IMR-90 (cell line): Measurements from ENCODE around the gene NARS2. TPM values are rescaled to one million over a fixed set of nuclear protein-coding genes. Genes with fewer than 3 reads are reported as not detected.

Source experiments
- ATAC-seq: fragments of 200-7000 bp; cut with Tn5 transposase; 2 replicates; pipeline ENCODE4 v1.9.1; 2020; ENCODE audit warnings: low read depth, mild to moderate bottlenecking, moderate library complexity
- BruUV-seq: library from RNA; stranded (reverse); fragments of 400-500 nt; replicated peaks from 2 replicates; lab custom pipeline; 2021; lab: Mats Ljungman, UMichigan
- CTCF ChIA-PET: fragments of 300-600 bp; formaldehyde crosslinking; extraction: SDS; loops from one replicate; lab custom pipeline; 2021; ENCODE audit warnings: antibody characterized with exemption; lab: Yijun Ruan, JAX
- POLR2A ChIA-PET: fragments of 300-600 bp; sonication (Branson Sonifier 250); formaldehyde crosslinking; loops from one replicate; lab custom pipeline; 2022; ENCODE audit warnings: antibody characterized with exemption; ENCODE audit not compliant: unreplicated experiment; lab: Charles Lee
- DNase-seq: peaks from one replicate; pipeline ENCODE4 v3.0.0; 2013
- H2AFZ ChIP-seq: replicated peaks from 2 replicates; pipeline ENCODE3; 2013; ENCODE audit warnings: low read length, mild to moderate bottlenecking; ENCODE audit not compliant: poor library complexity
- H2AK5ac ChIP-seq: 2 replicates; pipeline ENCODE4 v1.6.1; 2013; ENCODE audit warnings: low read depth, low read length, inconsistent platforms
- H2AK9ac ChIP-seq: replicated peaks from 2 replicates; pipeline ENCODE3; 2013; ENCODE audit warnings: mild to moderate bottlenecking, low read depth, low read length, moderate library complexity; ENCODE audit not compliant: poor library complexity
- H2BK120ac ChIP-seq: 2 replicates; pipeline ENCODE4 v1.6.1; 2013; ENCODE audit warnings: low read depth, low read length, inconsistent platforms
- H2BK15ac ChIP-seq: 3 replicates; pipeline ENCODE4 v1.6.1; 2013; ENCODE audit warnings: low read depth, low read length, inconsistent platforms
- H2BK20ac ChIP-seq: 2 replicates; pipeline ENCODE4 v1.6.1; 2013; ENCODE audit warnings: low read depth, mild to moderate bottlenecking, inconsistent platforms, low read length, moderate library complexity
- H2BK5ac ChIP-seq: 2 replicates; pipeline ENCODE4 v1.6.1; 2013; ENCODE audit warnings: mild to moderate bottlenecking, low read depth, low read length, inconsistent platforms; ENCODE audit not compliant: poor library complexity, severe bottlenecking
- H3K14ac ChIP-seq: replicated peaks from 2 replicates; pipeline ENCODE4 v1.6.1; 2013; ENCODE audit warnings: low read depth, low read length, inconsistent platforms
- H3K18ac ChIP-seq: 2 replicates; pipeline ENCODE4 v1.6.1; 2013; ENCODE audit warnings: low read depth, low read length, control low read depth
- H3K23ac ChIP-seq: 2 replicates; pipeline ENCODE4 v1.6.1; 2013; ENCODE audit warnings: low read depth, low read length, inconsistent platforms
- H3K27ac ChIP-seq: 2 replicates; pipeline ENCODE4 v1.5.1; 2013; ENCODE audit warnings: mild to moderate bottlenecking, control low read depth, low read length; ENCODE audit not compliant: insufficient read depth
- H3K27me3 ChIP-seq: 2 replicates; pipeline ENCODE4 v1.6.1; 2013; ENCODE audit warnings: low read length; ENCODE audit not compliant: control insufficient read depth, insufficient read depth
- H3K36me3 ChIP-seq: 2 replicates; pipeline ENCODE4 v1.6.1; 2013; ENCODE audit warnings: low read length, mixed read lengths; ENCODE audit not compliant: control insufficient read depth, insufficient read depth
- H3K4ac ChIP-seq: 2 replicates; pipeline ENCODE4 v1.6.1; 2013; ENCODE audit warnings: low read depth, low read length, inconsistent platforms
- H3K4me1 ChIP-seq: 2 replicates; pipeline ENCODE4 v1.6.1; 2013; ENCODE audit warnings: low read length, mixed read lengths; ENCODE audit not compliant: control insufficient read depth, insufficient read depth
- H3K4me2 ChIP-seq: 2 replicates; pipeline ENCODE4 v1.6.1; 2013; ENCODE audit warnings: low read depth, mild to moderate bottlenecking, control low read depth, low read length, moderate library complexity
- H3K4me3 ChIP-seq: 2 replicates; pipeline ENCODE4 v1.5.1; 2013; ENCODE audit warnings: low read depth, mild to moderate bottlenecking, control low read depth, low read length, moderate library complexity; ENCODE audit not compliant: insufficient read depth
- H3K56ac ChIP-seq: 2 replicates; pipeline ENCODE4 v1.6.1; 2013; ENCODE audit warnings: low read length, inconsistent platforms; ENCODE audit not compliant: insufficient read depth; ENCODE audit errors: extremely low read depth
- H3K79me1 ChIP-seq, 2 experiments: 2 replicates each; pipeline ENCODE4 v1.6.1; 2013; ENCODE audit warnings: low read length in 2 of 2, inconsistent platforms in 1 of 2, low read depth in 1 of 2
- H3K9ac ChIP-seq: 2 replicates; pipeline ENCODE4 v1.6.1; 2013; ENCODE audit warnings: low read depth, low read length, control low read depth
- H3K9me1 ChIP-seq: 2 replicates; pipeline ENCODE4 v1.6.1; 2013; ENCODE audit warnings: low read length, inconsistent platforms; ENCODE audit not compliant: insufficient read depth
- H3K9me3 ChIP-seq: 2 replicates; pipeline ENCODE4 v1.6.1; 2013; ENCODE audit warnings: low read length; ENCODE audit not compliant: control insufficient read depth, insufficient read depth
- H4K20me1 ChIP-seq: 2 replicates; pipeline ENCODE4 v1.6.1; 2013; ENCODE audit warnings: low read length, inconsistent platforms; ENCODE audit not compliant: insufficient read depth
- H4K5ac ChIP-seq: 2 replicates; pipeline ENCODE4 v1.6.1; 2013; ENCODE audit warnings: mild to moderate bottlenecking, low read depth, low read length, control low read depth
- H4K8ac ChIP-seq, 2 experiments: 2 replicates each; pipeline ENCODE4 v1.6.1; 2013; ENCODE audit warnings: low read depth in 2 of 2, low read length in 2 of 2, control low read depth in 1 of 2, inconsistent platforms in 1 of 2
- H4K91ac ChIP-seq: 2 replicates; pipeline ENCODE4 v1.6.1; 2013; ENCODE audit warnings: low read depth, low read length, inconsistent platforms; ENCODE audit not compliant: insufficient read depth
- BHLHE40 ChIP-seq: fragments of 150-350 bp; IDR thresholded peaks from 2 replicates; pipeline ENCODE4 v1.6.1; 2016; ENCODE audit warnings: mild to moderate bottlenecking, low read depth, low read length
- CEBPB ChIP-seq: IDR thresholded peaks from 2 replicates; pipeline ENCODE4 v1.6.1; 2012; ENCODE audit warnings: low read depth, low read length, improper control_type of control experiment
- CHD1 ChIP-seq: IDR thresholded peaks from 2 replicates; pipeline ENCODE4 v1.6.1; 2012; ENCODE audit warnings: low read depth, low read length, improper control_type of control experiment
- FOS ChIP-seq: fragments of 150-350 bp; IDR thresholded peaks from 2 replicates; pipeline ENCODE4 v1.6.1; 2016; ENCODE audit warnings: low read depth, low read length
- MAFK ChIP-seq: IDR thresholded peaks from 2 replicates; pipeline ENCODE4 v1.6.1; 2012; ENCODE audit warnings: low read depth, low read length, improper control_type of control experiment
- MAZ ChIP-seq: IDR thresholded peaks from 2 replicates; pipeline ENCODE4 v1.6.1; 2012; ENCODE audit warnings: low read depth, mild to moderate bottlenecking, low read length, improper control_type of control experiment, moderate library complexity, borderline replicate concordance
- MXI1 ChIP-seq: IDR thresholded peaks from 2 replicates; pipeline ENCODE4 v1.6.1; 2012; ENCODE audit warnings: low read depth, mild to moderate bottlenecking, low read length, moderate library complexity, borderline replicate concordance
- NFE2L2 ChIP-seq: fragments of 150-350 bp; IDR thresholded peaks from 2 replicates; pipeline ENCODE4 v1.6.1; 2016; ENCODE audit warnings: low read depth, mild to moderate bottlenecking, low read length
- POLR2A ChIP-seq: IDR thresholded peaks from 2 replicates; pipeline ENCODE4 v1.6.1; 2012; ENCODE audit warnings: mild to moderate bottlenecking, low read depth, low read length
- RAD21 ChIP-seq: IDR thresholded peaks from 2 replicates; pipeline ENCODE4 v1.6.1; 2012; ENCODE audit warnings: low read length, improper control_type of control experiment
- RCOR1 ChIP-seq: IDR thresholded peaks from 2 replicates; pipeline ENCODE4 v1.6.1; 2012; ENCODE audit warnings: mild to moderate bottlenecking, low read length, improper control_type of control experiment; ENCODE audit not compliant: insufficient replicate concordance
- RFX5 ChIP-seq: IDR thresholded peaks from 2 replicates; pipeline ENCODE4 v1.8.0; 2012; ENCODE audit warnings: low read depth, mild to moderate bottlenecking, low read length, moderate library complexity
- SMC3 ChIP-seq: fragments of 150-350 bp; IDR thresholded peaks from 2 replicates; pipeline ENCODE4 v1.6.1; 2016; ENCODE audit warnings: low read depth, mild to moderate bottlenecking, antibody characterized with exemption, low read length, moderate library complexity
- dilution Hi-C: fragments of 300-500 bp; cut with HindIII; formaldehyde crosslinking; loops from one replicate; pipeline ENCODE4 v1.14.3; 2018; ENCODE audit warnings: low sequenced_read_pairs; ENCODE audit not compliant: unreplicated experiment
- in situ Hi-C: fragments of 300-500 bp; cut with MboI; formaldehyde crosslinking; loops from 3 replicates; pipeline ENCODE4 v1.14.3; 2019; ENCODE audit warnings: low sequenced_read_pairs, inconsistent platforms, mixed read lengths
- intact Hi-C: fragments of 100-400 bp; cut with micrococcal nuclease; formaldehyde crosslinking; loops from 2 replicates; pipeline ENCODE4 v1.10.0; 2022
- polyA plus RNA-seq, 3 experiments: library from polyadenylated mRNA; depleted of rRNA; stranded (reverse); fragments of >200 nt; gene quantifications; 2 replicates each; pipeline ENCODE4 v1.2.3, GENCODE V29; 2012; ENCODE audit warnings: low replicate concordance in 1 of 3
- total RNA-seq: library from RNA; depleted of rRNA; stranded (reverse); fragments of >200 nt; gene quantifications from 2 replicates; pipeline ENCODE4 v1.2.3, GENCODE V29; 2012
- TF ChIP-seq, protein P1 (sequence below): fragments of 150-350 bp; IDR thresholded peaks from 2 replicates; pipeline ENCODE4 v1.6.1; 2017; ENCODE audit warnings: mild to moderate bottlenecking, antibody characterized with exemption, low read length, low read depth
- TF ChIP-seq, protein P2 (sequence below): conservative IDR thresholded peaks from 2 replicates; pipeline ENCODE4 v1.5.1; 2012; ENCODE audit warnings: mild to moderate bottlenecking, low read depth, low read length, improper control_type of control experiment
- TF ChIP-seq, protein P3 (sequence below): fragments of 150-350 bp; IDR thresholded peaks from 2 replicates; pipeline ENCODE4 v1.6.1; 2016; ENCODE audit warnings: low read depth, mild to moderate bottlenecking, low read length, moderate library complexity, borderline replicate concordance

Gene NARS2
- total and polyA plus RNA-seq, 2 of the 4 experiments (the other 2 are of a cell fraction), result 8.0 to 15.8 TPM

DNA sequence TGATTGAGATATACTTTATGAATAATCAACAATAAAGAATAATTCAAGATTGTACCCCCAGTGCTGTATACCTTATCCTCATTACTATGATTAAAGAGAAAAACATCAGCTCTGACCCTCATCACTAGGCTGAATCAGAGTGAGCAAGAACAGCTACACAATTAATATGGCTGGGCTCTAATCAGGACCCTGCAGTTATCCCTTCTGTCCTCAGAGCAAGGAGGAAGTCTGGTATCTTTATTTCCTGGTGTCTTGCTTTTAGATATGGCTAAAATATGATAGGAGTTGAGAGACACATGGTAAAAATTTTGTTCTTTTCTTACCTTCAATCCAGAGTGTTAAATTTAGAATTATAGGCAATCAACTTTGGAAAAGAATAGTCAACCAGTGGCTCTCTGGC, 128.5 kb downstream of the NARS2 start:
- intact Hi-C loops, result loop anchor here (5.0 kb wide), 1 partner anchor 41 kb away; no protein-coding TSS in a partner anchor
- Histone ChIP-seq H3K9me1 (no peaks in the 10 kb centered on the region), H2AFZ (no peak overlapping the region), H2BK120ac (no peak overlapping the region), H3K56ac (no peak overlapping the region), H4K91ac (no peak overlapping the region), H4K20me1 (no peaks in the 10 kb centered on the region), H3K4me2 (no peak overlapping the region), H2AK5ac (no peak overlapping the region), H3K23ac (no peak overlapping the region), H3K27me3 (no peaks in the 10 kb centered on the region), H3K4ac (no peak overlapping the region), H3K9me3 (no peaks in the 10 kb centered on the region), H3K14ac (no peak overlapping the region), H2BK5ac (no peak overlapping the region), H3K18ac (no peak overlapping the region), H3K27ac (no peak overlapping the region), H4K8ac (no peak overlapping the region), H3K9ac (no peak overlapping the region), H3K4me1 (no peaks in the 10 kb centered on the region; the same call in 1 of the 2 replicates), H2BK15ac (no peak overlapping the region), H3K79me1 (no peaks in the 10 kb centered on the region), H4K5ac (no peak overlapping the region), H2AK9ac (no peak overlapping the region), H3K4me3 (no peak overlapping the region), H3K36me3 (peaks cover 5% of the 10 kb centered on the region; the same call in 1 of the 2 replicates), H2BK20ac (no peak overlapping the region)
- ChIA-PET CTCF (interaction anchor here (1.2 kb wide), 1 partner anchor 10 kb away, joined by 3 read pairs; no protein-coding TSS in a partner anchor), POLR2A (no interaction called here)
- in situ Hi-C loops, result no loop called here
- dilution Hi-C loops, result no loop called here
- ATAC-seq (no peak), DNase-seq (no peak)
- no TSS peak for BruUV-seq
- TF ChIP-seq NFE2L2, result no peak
- no peak for TF ChIP-seq MAFK
- TF ChIP-seq, protein P1, sequence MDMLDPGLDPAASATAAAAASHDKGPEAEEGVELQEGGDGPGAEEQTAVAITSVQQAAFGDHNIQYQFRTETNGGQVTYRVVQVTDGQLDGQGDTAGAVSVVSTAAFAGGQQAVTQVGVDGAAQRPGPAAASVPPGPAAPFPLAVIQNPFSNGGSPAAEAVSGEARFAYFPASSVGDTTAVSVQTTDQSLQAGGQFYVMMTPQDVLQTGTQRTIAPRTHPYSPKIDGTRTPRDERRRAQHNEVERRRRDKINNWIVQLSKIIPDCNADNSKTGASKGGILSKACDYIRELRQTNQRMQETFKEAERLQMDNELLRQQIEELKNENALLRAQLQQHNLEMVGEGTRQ, result no peak
- TF ChIP-seq RAD21, result no peak
- TF ChIP-seq, protein P2, sequence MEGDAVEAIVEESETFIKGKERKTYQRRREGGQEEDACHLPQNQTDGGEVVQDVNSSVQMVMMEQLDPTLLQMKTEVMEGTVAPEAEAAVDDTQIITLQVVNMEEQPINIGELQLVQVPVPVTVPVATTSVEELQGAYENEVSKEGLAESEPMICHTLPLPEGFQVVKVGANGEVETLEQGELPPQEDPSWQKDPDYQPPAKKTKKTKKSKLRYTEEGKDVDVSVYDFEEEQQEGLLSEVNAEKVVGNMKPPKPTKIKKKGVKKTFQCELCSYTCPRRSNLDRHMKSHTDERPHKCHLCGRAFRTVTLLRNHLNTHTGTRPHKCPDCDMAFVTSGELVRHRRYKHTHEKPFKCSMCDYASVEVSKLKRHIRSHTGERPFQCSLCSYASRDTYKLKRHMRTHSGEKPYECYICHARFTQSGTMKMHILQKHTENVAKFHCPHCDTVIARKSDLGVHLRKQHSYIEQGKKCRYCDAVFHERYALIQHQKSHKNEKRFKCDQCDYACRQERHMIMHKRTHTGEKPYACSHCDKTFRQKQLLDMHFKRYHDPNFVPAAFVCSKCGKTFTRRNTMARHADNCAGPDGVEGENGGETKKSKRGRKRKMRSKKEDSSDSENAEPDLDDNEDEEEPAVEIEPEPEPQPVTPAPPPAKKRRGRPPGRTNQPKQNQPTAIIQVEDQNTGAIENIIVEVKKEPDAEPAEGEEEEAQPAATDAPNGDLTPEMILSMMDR, result no peak
- TF ChIP-seq CEBPB, result no peak
- no peak for TF ChIP-seq BHLHE40
- no peak for TF ChIP-seq POLR2A
- no peak for TF ChIP-seq RFX5
- TF ChIP-seq RCOR1, result no peak
- TF ChIP-seq MAZ, result no peak
- no peak for TF ChIP-seq FOS
- TF ChIP-seq, protein P3, sequence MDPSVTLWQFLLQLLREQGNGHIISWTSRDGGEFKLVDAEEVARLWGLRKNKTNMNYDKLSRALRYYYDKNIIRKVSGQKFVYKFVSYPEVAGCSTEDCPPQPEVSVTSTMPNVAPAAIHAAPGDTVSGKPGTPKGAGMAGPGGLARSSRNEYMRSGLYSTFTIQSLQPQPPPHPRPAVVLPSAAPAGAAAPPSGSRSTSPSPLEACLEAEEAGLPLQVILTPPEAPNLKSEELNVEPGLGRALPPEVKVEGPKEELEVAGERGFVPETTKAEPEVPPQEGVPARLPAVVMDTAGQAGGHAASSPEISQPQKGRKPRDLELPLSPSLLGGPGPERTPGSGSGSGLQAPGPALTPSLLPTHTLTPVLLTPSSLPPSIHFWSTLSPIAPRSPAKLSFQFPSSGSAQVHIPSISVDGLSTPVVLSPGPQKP, result no peak
- no peak for TF ChIP-seq CHD1
- no peak for TF ChIP-seq MXI1
- no peak for TF ChIP-seq SMC3
